Dermis microvascular lymphatic vessel endothelial cell (primary cell): ENCODE results near the gene ARHGEF2. TPM values are rescaled to one million over a fixed set of nuclear protein-coding genes. Genes with fewer than 3 reads are reported as not detected.
"Not testable (repeated sequence)": the region's sequence is repeated elsewhere in the genome, so short reads cannot be mapped to it uniquely, and the experiment has no call there.

Experiments used
- DNase-seq, 2 donors: peaks; one replicate each; pipeline versions ENCODE4 v3.0.0 to v3.0.0-alpha.2; 2010; ENCODE audit warnings: low read depth in 2 of 2
- total RNA-seq: library from RNA; depleted of rRNA; stranded (reverse); fragments of >200 nt; gene quantifications from 2 replicates; pipeline ENCODE4 v1.2.1, GENCODE V29; 2014

The ARHGEF2 gene
- total RNA-seq, 1 donor from 2014 or later = 69.4 TPM

DNA sequence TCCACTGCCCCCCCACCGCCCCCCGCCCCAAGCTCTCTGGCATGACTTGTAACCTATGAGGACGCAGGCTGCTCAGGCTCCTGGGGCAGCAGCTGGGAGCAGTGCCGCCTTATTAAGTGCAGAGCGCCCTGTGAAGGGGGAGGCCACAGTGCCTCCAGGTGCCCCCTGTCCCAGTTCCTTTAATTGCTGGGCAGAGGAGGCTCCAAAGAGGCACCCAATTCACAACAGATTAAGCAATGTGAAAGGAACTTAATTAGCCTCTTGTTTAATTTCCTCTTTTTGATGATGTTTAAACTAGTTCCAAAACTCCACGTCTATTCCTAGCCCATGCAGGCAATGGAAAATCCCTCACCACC, 33.9 kb downstream of the ARHGEF2 start:
- DNase-seq = no peak

DNA sequence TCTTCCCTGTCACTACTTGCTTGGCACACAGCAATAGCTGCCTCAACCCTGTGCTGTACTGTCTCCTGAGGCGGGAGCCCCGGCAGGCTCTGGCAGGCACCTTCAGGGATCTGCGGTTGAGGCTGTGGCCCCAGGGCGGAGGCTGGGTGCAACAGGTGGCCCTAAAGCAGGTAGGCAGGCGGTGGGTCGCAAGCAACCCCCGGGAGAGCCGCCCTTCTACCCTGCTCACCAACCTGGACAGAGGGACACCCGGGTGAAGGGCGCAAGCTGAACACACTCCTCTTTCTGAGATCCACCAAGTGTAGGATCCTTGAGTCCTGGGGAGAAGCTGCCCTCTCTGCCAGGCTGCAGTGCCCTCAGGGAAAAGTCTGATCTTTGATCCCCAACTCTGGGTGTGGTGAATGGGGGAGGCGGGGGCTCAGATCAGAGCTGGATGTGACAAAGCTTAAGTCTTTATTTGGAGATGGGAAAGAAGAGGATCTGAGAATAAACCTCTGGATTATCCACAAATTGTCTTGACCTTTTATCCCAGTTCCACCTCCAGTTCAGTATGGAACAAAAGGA, 35.7 kb downstream of the ARHGEF2 start:
- no peak for DNase-seq

- no peak for DNase-seq
Measured at GRCh38 chr1:155941845-155942531, 36.4 kb downstream of the ARHGEF2 start.

DNA sequence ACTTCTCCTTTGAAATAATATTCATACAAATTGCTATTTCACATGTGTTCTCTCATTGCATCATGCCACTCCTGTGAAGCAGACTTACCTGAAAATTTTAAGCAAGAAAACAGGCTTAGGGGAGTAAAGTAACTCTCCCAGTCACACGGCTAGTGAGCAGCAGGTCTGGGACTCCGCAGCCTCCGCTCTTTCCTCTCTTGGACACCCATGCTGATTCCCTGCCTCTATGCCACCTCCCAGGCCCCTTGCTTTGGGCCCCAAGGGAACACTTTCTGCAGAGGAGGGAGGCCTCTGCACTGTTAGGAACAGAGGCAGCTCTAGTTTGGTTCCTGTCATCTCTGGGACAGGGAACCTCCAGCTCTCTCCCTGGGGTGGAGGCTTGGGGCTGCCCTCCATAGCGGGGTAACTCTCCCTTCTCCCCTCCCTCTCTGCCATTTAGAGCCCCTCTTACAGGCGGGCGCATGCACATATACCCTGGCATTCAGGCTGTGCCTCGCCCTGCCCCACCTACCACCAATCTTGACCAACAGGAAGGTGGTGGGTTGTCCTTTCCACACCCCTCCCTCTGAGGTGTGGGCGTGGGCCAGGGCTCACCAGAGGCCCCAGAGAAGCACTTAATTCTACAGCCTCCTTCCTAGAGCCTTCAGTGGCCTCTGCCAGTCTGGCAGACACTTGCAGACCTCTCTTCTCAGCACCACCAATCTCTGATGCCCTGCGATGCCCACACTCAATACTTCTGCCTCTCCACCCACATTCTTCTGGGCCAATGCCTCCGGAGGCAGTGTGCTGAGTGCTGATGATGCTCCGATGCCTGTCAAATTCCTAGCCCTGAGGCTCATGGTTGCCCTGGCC, 37.1 kb downstream of the ARHGEF2 start, which contains the start of gene RXFP4:
Gene RXFP4, plus strand, starts transcription at position 646 of the 852 bp plus-strand sequence. Its CDS starts 72 bp downstream, at position 718.
- no peak for DNase-seq

- peak; percentile 68 to 74 for DNase-seq
Measured at GRCh38 chr1:155940482-155940992, 37.8 kb downstream of the ARHGEF2 start.

DNA sequence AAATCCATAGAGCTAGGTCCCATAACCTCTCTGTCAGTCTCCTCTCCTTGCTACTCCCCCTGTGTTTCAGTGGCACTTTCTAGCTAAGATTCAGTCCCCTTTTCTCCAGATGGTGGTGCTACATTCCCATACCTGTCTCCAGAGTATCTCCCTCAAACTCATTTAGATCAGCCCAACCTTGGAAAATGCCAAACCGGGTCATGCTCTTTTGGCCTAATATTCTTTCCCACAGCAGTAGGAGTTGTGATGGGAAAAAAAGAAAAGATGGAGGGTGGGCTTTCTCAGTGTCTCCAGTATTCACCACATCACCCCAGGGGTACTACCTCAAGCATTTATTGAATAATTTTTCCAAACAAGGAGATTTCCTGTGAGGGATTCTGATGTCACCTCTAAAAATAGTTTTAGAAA, 40.1 kb downstream of the ARHGEF2 start:
- DNase-seq = peak; percentile 69 to 80

- DNase-seq = no peak
Measured at GRCh38 chr1:155934936-155935590, 43.3 kb downstream of the ARHGEF2 start.

DNA sequence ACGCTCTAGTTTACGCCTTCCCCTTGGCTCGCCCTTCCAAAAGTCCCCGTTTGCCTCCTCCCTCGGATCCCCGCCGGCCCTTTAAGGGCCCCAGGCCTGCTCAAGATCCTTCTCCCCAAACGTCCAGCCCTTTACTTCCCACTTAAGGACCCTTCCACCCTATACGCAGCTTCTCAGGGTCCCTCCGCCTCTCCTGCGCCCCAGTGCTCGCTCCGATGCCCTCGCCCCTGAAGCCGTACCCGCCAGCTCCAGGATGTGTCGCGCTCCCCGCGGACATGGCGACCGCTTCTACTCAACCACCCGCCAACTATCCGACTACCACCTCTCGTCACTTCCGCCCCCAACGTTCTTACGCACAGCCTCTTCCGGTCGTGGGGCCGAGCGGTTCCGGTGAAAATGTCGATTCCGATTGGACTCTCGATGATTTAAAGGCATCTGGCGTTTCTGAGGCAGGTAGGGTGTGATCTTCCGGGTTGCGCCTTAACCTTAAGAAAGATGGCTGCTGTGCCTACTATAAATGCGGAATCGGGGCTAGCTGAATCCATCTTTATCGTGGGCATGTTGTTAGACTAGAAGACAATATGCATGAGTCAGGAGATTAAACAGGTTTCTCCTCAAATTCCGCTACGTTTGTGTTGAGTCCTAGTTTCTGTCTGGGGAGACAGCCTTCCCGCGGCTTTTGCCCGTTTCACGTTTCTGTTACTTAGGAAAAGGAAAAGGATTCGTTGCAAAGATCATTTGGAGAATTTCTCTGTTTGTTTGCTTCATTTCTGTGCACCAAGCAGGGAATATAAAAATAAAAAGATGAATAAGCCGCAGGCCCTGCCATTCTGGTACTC, 44.0 kb downstream of the ARHGEF2 start, which contains the start of gene KHDC4:
Gene KHDC4, minus strand, starts transcription at position 317 of the 839 bp plus-strand sequence. Its CDS starts 40 bp downstream, at position 277.
- peak; percentile 99 for DNase-seq

DNA sequence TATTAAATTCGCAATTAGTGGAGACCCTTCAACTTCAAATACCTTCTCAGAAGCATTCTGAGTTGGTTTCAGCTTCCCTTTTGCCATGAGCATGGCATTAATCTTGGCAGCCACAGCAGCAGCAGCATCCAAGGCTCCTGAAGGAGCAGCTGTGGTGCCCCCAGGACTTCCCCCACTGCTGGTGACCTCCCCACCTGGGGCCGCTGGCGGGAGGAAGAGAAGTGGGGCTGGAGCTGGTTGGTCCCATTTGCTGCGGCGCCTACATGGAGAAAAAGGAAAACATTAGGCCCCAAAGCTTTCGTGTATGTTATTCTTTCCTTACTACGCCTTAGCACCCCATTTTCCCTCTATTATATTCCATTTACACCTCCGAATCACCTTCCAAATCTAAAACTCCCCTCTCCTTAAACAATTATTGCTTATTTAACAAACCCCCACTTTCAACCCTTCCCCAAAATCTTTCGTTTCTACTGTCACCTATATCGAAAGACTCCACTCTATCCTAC, 44.7 kb downstream of the ARHGEF2 start:
- peak in 1 of 2 donors; percentile 28 for DNase-seq

- DNase-seq = peak in 1 of 2 donors; percentile 29
Measured at GRCh38 chr1:155932487-155932886, 45.9 kb downstream of the ARHGEF2 start.

DNA sequence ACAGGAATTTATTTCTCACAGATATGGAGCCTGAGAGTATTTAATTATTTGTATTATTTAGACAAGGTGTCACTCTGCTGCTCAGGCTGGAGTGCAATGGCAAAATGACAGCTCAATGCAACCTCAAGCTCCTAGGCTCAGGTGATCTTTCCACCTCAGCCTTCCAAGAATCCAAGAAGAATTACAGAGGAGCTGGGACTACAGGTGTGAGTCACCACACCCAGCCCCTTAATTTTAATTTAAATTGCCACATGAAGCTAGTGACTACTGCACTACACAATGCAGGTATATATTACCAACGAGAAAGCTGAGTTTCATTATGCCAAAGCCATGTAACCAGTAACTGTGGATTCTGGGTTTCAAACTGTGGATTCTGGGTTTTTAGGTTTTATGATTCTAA, 46.3 kb downstream of the ARHGEF2 start:
- no peak for DNase-seq

GRCh38 chr1:155931332-155932038, 46.9 kb downstream of the ARHGEF2 start:
- DNase-seq = no peak

DNA sequence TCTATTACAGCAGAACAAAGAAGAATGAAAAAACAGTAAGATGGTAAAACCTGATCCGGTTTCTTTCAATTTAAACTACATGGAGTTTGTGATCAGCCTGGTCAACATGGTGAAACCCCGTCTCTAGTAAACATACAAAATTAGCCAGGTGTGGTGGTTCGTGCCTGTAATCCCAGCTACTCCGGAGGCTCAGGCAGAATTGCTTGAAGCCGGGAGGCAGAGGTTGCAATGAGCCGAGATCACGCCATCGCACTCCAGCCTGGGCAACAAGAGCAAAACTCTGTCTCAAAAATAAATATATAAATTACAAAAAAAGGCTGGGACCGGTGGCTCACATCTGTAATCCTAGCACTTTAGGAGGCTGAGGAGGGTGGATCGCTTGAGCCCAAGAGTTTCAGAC, 47.6 kb downstream of the ARHGEF2 start:
- DNase-seq = not testable (repeated sequence)

GRCh38 chr1:155929057-155929456, 49.3 kb downstream of the ARHGEF2 start:
- peak in 1 of 2 donors; percentile 17 for DNase-seq

DNA sequence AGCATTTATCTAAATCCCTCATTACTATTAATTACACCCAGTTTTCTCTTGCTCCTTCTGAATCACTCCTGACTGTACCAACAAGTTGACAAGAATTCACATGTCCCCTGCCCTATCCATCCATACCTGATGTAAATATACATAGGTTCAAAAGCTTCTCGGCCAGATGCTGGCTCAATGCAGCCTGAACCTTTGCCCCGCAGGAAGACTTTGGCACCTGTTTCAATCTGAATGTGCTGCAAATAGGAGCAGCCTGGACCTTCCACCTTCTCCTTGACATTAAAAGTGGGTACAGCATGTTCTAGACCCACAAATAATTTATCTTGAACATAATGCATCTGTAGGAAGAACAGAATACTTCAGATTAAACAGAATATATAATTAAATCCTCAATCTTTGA, 52.8 kb downstream of the ARHGEF2 start:
- DNase-seq = no peak

DNA sequence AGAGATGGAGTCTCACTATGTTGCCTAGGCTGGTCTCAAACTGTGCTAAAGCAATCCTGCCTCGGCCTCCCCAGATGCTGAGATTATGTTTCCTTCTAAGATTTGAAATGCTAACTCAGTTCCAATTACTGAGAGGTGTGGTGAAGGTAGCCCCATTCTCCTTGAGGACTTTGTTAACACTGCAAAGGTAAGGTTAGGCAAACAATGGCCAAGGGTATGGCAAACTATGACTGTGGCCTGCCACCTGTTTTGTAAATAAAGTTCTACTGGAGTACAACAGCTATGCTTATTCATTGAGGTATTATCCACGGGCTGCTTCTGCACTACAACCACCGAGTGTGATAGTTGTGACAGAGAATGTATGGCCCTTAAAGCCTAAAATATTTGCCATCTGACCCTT, 57.6 kb downstream of the ARHGEF2 start:
- DNase-seq = no peak

DNA sequence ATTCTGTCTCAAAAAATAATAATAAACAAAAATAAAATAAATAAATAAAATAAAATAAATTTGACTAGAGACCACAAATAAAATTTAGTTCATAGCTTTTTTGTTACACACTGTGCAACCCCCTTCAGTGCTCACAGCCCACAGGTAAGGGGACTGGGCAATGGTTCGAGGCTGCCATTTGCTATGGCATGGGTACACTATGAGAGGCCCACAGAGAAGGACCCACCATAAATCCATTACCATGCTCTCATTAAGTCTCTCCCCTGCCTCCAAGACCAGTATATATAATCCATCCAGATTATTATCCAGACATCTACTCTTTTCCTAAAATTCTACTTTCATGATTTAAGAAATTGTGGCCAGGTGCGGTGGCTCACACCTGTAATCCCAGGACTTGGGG, 58.5 kb downstream of the ARHGEF2 start:
- DNase-seq = no peak

DNA sequence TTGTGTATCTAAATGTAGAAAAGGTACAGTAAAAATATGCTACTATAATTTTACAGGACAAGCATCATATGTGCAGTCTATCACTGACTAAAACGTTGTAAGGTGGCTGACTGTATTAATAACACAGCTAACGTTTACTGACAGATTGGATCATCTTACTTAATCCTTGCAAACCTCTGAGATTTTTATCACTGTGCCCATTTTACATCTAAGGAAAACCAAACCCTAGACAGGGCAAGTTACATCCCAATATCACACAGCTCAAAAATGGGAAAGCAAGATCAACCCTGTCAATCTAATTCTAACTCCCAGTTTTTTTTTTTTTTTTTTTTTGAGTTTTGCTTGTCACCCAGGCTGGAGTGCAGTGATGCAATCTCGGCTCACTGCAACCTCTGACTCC, 59.7 kb downstream of the ARHGEF2 start:
- DNase-seq = no peak

GRCh38 chr1:155913969-155914757, 64.2 kb downstream of the ARHGEF2 start:
- DNase-seq = no peak
